Suprapubic skin (tissue), 4 donors: Measurements from ENCODE around the gene TBC1D25. TPM values are rescaled to one million over a fixed set of nuclear protein-coding genes. Genes with fewer than 3 reads are reported as not detected.
A peak's percentile ranks its signal among the peaks of the same experiment; 100 is the strongest.

ENCODE experiments used
- DNase-seq, 2 donors: peaks; one replicate each; pipeline ENCODE4 v3.0.0-alpha.2; 2019; ENCODE audit warnings: low spot score in 2 of 2
- H3K27ac ChIP-seq: fragments of 200-600 bp; sonication (generic); one replicate; pipeline ENCODE4 v1.5.1; 2019
- H3K27me3 ChIP-seq: fragments of 200-600 bp; sonication (generic); one replicate; pipeline ENCODE4 v1.5.1; 2019
- H3K36me3 ChIP-seq: fragments of 200-600 bp; sonication (generic); one replicate; pipeline ENCODE4 v1.5.1; 2019
- H3K4me1 ChIP-seq: fragments of 200-600 bp; sonication (generic); one replicate; pipeline ENCODE4 v1.5.1; 2019
- H3K4me3 ChIP-seq: fragments of 200-600 bp; sonication (generic); one replicate; pipeline ENCODE4 v1.5.1; 2019; ENCODE audit warnings: mild to moderate bottlenecking
- H3K9me3 ChIP-seq: fragments of 200-600 bp; sonication (generic); one replicate; pipeline ENCODE4 v1.5.1; 2019
- EP300 ChIP-seq: sonication (generic); formaldehyde crosslinking; IDR thresholded peaks from one replicate; pipeline ENCODE4 v1.6.1; 2017; ENCODE audit warnings: antibody characterized with exemption
- POLR2A ChIP-seq, 2 donors: fragments of 450-650 bp; IDR thresholded peaks; one replicate each; pipeline ENCODE4 v1.6.1; 2017; ENCODE audit warnings: antibody characterized with exemption in 2 of 2, mild to moderate bottlenecking in 2 of 2, moderate library complexity in 2 of 2
- POLR2AphosphoS5 ChIP-seq, 3 donors: sonication (generic); formaldehyde crosslinking; IDR thresholded peaks; one replicate each; pipeline ENCODE4 v1.6.1; 2017; ENCODE audit warnings: antibody characterized with exemption in 3 of 3
- WGBS: methylation state at CpG from one replicate; pipeline ENCODE4 v1.1.5; 2018; 5-methylcytosine and 5-hydroxymethylcytosine counted together
- total RNA-seq, 4 donors: library from RNA; depleted of rRNA; stranded (reverse); fragments of >200 nt; gene quantifications; one replicate each; pipeline ENCODE4 v1.1.0, GENCODE V29; 2016
- TF ChIP-seq, protein P1 (sequence below), 2 donors: fragments of 200-600 bp in 1 of 2; fragments of 450-650 bp in 1 of 2; sonication (generic) in 1 of 2; IDR thresholded peaks; one replicate each; pipeline ENCODE4 v1.5.1; 2016 to 2019; ENCODE audit warnings: antibody characterized with exemption in 2 of 2, mild to moderate bottlenecking in 1 of 2, moderate library complexity in 1 of 2

Gene TBC1D25
- total RNA-seq, 4 donors from 2014 or later: 12.9 to 21.2 (median 17.3) TPM

DNA sequence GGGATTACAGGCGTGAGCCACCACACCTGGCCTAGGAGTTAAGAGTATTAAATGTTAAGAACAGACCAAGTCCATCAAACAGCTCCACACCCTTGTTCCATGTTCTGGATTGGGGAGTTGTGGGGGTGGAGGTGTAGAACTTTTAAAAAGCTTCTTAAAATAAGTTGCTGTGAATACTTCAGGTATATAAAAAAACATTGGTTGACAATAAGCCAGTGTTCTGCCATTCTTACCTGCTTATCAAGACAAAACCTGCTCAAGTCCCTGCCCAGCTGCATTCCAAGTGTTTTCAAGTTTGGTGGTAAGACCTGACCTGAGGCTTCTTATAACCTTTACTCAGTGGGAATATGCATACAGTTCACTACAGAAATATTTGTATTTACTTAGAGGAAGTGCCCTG is 41.1 kb downstream of the TBC1D25 start:
- H3K9me3 ChIP-seq: no peaks in the 10 kb centered on the region
- peak overlapping the region; percentile 29 for H3K27ac ChIP-seq
- H3K36me3 ChIP-seq: peaks cover 21% of the 10 kb centered on the region
- H3K4me1 ChIP-seq: peaks cover 12% of the 10 kb centered on the region
- 55% methylated on average over 1 of the region's 1 CpG for WGBS
- no peak for DNase-seq
- no peak overlapping the region for H3K4me3 ChIP-seq
- no peak for TF ChIP-seq POLR2A (IDR thresholded peaks at IDR 0.05)
- no peak for TF ChIP-seq EP300
- TF ChIP-seq, protein P1, sequence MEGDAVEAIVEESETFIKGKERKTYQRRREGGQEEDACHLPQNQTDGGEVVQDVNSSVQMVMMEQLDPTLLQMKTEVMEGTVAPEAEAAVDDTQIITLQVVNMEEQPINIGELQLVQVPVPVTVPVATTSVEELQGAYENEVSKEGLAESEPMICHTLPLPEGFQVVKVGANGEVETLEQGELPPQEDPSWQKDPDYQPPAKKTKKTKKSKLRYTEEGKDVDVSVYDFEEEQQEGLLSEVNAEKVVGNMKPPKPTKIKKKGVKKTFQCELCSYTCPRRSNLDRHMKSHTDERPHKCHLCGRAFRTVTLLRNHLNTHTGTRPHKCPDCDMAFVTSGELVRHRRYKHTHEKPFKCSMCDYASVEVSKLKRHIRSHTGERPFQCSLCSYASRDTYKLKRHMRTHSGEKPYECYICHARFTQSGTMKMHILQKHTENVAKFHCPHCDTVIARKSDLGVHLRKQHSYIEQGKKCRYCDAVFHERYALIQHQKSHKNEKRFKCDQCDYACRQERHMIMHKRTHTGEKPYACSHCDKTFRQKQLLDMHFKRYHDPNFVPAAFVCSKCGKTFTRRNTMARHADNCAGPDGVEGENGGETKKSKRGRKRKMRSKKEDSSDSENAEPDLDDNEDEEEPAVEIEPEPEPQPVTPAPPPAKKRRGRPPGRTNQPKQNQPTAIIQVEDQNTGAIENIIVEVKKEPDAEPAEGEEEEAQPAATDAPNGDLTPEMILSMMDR (IDR thresholded peaks at IDR 0.05): no peak
- no peak for TF ChIP-seq POLR2AphosphoS5 (IDR thresholded peaks at IDR 0.05)
- no peaks in the 10 kb centered on the region for H3K27me3 ChIP-seq

DNA sequence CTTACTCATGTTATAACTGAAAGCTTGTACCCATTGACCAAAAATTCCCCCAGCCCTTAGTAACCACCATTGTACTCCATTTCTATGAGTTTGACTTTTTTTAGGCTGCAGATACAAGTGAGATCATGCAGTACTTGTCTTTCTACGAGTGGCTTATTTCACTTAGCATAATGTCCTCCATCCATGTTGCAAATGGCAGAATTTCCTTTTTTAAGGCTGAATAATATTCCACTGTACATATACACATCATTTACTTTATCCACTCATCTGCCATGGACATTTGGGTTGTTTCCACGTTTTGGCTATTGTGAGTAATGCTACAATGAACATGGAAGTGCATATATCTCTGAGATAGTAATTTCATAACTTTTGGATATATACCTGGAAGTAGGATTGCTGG is 45.2 kb downstream of the TBC1D25 start:
- Histone ChIP-seq H3K9me3 (no peaks in the 10 kb centered on the region), H3K4me1 (no peaks in the 10 kb centered on the region), H3K36me3 (no peaks in the 10 kb centered on the region), H3K27me3 (no peaks in the 10 kb centered on the region), H3K4me3 (no peak overlapping the region), H3K27ac (no peak overlapping the region)
- 58% methylated on average over 2 of the region's 2 CpGs for WGBS
- TF ChIP-seq, protein P1 (IDR thresholded peaks at IDR 0.05): no peak
- TF ChIP-seq POLR2AphosphoS5 (IDR thresholded peaks at IDR 0.05) (no peak), POLR2A (IDR thresholded peaks at IDR 0.05) (no peak), EP300 (no peak)
- no peak for DNase-seq

DNA sequence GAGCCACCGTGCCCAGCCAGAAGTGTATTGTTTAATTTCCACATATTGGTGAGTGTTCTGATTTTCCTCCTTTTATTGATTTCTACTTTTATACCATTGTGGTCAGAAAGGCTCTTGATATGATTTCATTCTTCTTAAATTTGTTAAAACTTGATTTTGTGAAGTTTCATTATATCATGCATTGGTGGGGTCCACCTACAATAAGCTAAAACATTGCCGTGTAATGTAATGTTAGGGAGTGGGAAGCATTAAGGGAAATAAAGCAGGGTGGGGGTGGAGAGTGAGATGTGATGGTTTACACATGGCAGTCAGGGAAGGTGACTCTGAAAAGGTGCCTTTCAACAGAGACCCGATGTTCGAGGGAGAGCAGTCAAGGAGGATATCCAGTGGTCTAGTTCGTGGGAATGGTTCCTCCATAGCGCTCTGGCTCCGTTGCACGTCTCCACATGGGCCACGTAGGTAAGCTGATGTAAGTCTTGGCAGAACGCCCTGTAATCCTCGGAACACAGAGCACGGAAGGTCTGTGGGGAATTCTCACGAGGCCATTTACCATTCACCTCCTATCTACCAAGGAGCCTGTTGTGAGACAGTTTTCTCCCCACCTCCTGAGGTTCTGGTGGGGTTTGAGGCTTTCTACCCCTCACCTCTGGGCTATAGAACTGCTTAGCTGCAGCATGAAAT is 50.1 kb downstream of the TBC1D25 start:
- no peak for DNase-seq
- TF ChIP-seq, protein P1 (IDR thresholded peaks at IDR 0.05): no peak
- TF ChIP-seq POLR2AphosphoS5 (IDR thresholded peaks at IDR 0.05) (no peak), EP300 (no peak), POLR2A (IDR thresholded peaks at IDR 0.05) (no peak)
- no peaks in the 10 kb centered on the region for H3K36me3 ChIP-seq
- no peak overlapping the region for H3K4me3 ChIP-seq
- peaks cover 5% of the 10 kb centered on the region for H3K4me1 ChIP-seq
- no peaks in the 10 kb centered on the region for H3K27me3 ChIP-seq
- peak overlapping the region; percentile 77 for H3K27ac ChIP-seq
- no peaks in the 10 kb centered on the region for H3K9me3 ChIP-seq
- WGBS: 52% methylated on average over 13 of the region's 13 CpGs

DNA sequence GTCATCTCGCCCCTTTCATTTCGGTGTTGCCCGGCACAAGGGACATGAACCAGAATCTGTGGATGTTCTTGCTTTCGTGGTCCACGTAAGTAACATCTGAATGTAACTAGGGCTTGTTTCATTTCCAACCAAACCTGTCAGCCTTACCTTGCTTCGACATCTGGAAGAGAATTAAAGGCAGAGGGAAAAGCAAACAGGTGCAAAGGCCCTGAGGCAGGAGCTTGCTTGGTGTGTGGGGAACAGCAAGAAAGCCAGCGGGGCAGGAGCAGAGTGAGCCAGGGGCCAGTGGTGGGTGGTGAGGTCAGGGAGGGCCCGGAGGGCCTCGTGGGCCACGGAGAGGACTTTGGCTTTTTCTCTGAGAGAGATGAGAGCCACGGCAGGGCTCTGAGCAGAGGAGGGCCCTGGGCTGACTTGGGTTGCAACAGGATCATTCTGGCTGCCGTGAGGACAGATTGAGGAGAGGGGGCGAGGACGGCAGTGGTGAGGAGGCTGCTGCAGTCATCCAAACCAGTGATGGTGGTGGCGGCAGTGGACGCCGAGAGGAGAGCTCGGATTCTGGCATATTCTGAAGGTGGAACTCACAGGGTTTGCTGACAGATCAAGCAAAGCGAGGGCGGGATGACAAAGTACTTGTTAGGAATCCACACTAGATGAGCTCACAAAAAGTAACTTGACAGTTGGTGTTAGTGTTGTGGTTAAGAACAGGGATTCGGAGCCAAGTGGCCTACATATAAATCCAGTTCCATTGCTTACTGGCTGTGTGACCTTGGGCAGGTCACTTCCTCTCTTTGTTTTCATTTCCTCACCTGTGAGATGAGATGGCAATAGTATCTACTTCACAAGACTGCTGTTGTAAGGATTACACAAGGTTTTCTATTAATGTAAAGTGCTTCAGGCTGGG is 50.9 kb downstream of the TBC1D25 start:
- 84% methylated on average over 21 of the region's 21 CpGs for WGBS
- Histone ChIP-seq H3K27ac (peak overlapping the region; percentile 77), H3K27me3 (no peaks in the 10 kb centered on the region), H3K4me3 (no peak overlapping the region), H3K36me3 (no peaks in the 10 kb centered on the region), H3K9me3 (no peaks in the 10 kb centered on the region), H3K4me1 (peaks cover 5% of the 10 kb centered on the region)
- no peak for TF ChIP-seq POLR2AphosphoS5 (IDR thresholded peaks at IDR 0.05)
- TF ChIP-seq POLR2A (IDR thresholded peaks at IDR 0.05): no peak
- TF ChIP-seq, protein P1 (IDR thresholded peaks at IDR 0.05): no peak
- no peak for TF ChIP-seq EP300
- DNase-seq: no peak

DNA sequence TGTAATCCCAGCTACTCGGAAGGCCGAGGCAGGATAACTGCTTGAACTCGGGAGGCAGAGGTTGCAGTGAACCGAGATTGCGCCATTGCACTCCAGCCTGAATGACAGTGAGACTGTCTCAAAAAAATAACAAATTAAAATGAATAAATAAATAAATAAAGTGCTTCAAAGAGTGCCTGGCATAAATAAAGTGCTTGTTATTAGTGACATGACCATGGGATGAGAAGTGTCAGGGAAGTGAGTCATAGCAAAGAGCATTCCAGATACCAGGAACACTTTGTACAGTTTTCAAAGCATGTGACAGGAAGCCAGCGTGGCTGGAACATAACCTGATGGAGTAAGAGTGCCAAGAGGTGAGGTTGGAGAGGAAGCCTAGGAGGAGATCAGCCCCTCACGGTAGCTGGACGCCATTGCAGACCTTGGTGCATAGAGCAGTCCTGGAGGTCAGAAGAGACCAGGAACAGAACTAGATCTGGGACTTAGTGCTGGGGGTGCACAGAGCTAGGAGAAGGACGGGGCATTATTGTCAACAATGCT is 51.8 kb downstream of the TBC1D25 start:
- peak in 2 of 3 donors; percentile 52 to 68 for TF ChIP-seq POLR2AphosphoS5 (IDR thresholded peaks at IDR 0.05)
- peak; percentile 5 for TF ChIP-seq EP300
- no peak for TF ChIP-seq POLR2A (IDR thresholded peaks at IDR 0.05)
- TF ChIP-seq, protein P1 (IDR thresholded peaks at IDR 0.05): peak in 1 of 2 donors; percentile 28
- 57% methylated on average over 9 of the region's 9 CpGs for WGBS

More for the DNA sequence above, 51.8 kb downstream of the TBC1D25 start:
- H3K4me1 ChIP-seq: peaks cover 5% of the 10 kb centered on the region
- no peaks in the 10 kb centered on the region for H3K36me3 ChIP-seq
- H3K27ac ChIP-seq: peak overlapping the region; percentile 77
- no peak overlapping the region for H3K4me3 ChIP-seq
- H3K9me3 ChIP-seq: no peaks in the 10 kb centered on the region
- no peaks in the 10 kb centered on the region for H3K27me3 ChIP-seq
- DNase-seq: no peak
